K562 (cell line): ENCODE results near the gene ZNF628. TPM values are rescaled to one million over a fixed set of nuclear protein-coding genes. Genes with fewer than 3 reads are reported as not detected.

Experiments used
- CEBPB ChIP-seq: fragments of 450-650 bp; IDR thresholded peaks from 2 replicates; pipeline ENCODE4 v1.6.1; 2016; ENCODE audit warnings: missing genetic modification characterization, missing compliant biosample characterization
- NFIC ChIP-seq: fragments of 450-650 bp; IDR thresholded peaks from 2 replicates; pipeline ENCODE4 v1.6.1; 2017; ENCODE audit warnings: mild to moderate bottlenecking, inconsistent platforms
- ZFP1 ChIP-seq: fragments of 450-650 bp; formaldehyde crosslinking; IDR thresholded peaks from 2 replicates; pipeline ENCODE4 v1.4.0; 2020; ENCODE audit warnings: mild to moderate bottlenecking, mixed read lengths
- ZNF79 ChIP-seq: fragments of 250-450 bp; sonication (Bioruptor Pico); IDR thresholded peaks from 2 replicates; pipeline ENCODE4 v1.4.0; 2020; ENCODE audit warnings: low read depth, mild to moderate bottlenecking, moderate library complexity
- polyA plus RNA-seq, 8 experiments: library from polyadenylated mRNA; depleted of rRNA in 4 of 8; stranded (reverse) in 5 of 8; unstranded in 3 of 8; fragments of >200 nt; fragmentation: Nextera tagmentation in 2 of 8; fragmentation: Illumina TruSeq in 1 of 8; extraction: Ambion mirVana in 2 of 8; extraction: Trizol in 1 of 8; gene quantifications; 2 replicates each; pipeline versions ENCODE4 v1.2.1 to v1.2.3, GENCODE V29; 2011 to 2014; ENCODE audit warnings: inconsistent platforms in 1 of 8, missing spikeins in 1 of 8
- total RNA-seq, 7 experiments: library from RNA; depleted of rRNA in 6 of 7; stranded (reverse); fragments of >200 nt in 6 of 7; fragmentation: Illumina TruSeq in 2 of 7; extraction: Trizol in 2 of 7; gene quantifications; 2 replicates each; pipeline versions ENCODE4 v1.2.1 to v1.2.3, GENCODE V29; 2011 to 2021; ENCODE audit warnings: low replicate concordance in 1 of 7
- TF ChIP-seq, protein P1 (sequence below): fragments of 250-450 bp; sonication (Bioruptor Pico); IDR thresholded peaks from 2 replicates; pipeline ENCODE4 v1.4.0; 2020
- TF ChIP-seq, protein P2 (sequence below): sonication (generic); formaldehyde crosslinking; IDR thresholded peaks from 2 replicates; pipeline ENCODE4 v1.8.0; 2022; ENCODE audit warnings: mild to moderate bottlenecking, missing genetic modification reagents

ZNF628 gene
- total and polyA plus RNA-seq, 9 of the 15 experiments (the other 6 are each of a cell fraction or from before 2014, with no cell fraction given): 0.13 to 13.6 (median 2.2) TPM; not detected in 3

DNA sequence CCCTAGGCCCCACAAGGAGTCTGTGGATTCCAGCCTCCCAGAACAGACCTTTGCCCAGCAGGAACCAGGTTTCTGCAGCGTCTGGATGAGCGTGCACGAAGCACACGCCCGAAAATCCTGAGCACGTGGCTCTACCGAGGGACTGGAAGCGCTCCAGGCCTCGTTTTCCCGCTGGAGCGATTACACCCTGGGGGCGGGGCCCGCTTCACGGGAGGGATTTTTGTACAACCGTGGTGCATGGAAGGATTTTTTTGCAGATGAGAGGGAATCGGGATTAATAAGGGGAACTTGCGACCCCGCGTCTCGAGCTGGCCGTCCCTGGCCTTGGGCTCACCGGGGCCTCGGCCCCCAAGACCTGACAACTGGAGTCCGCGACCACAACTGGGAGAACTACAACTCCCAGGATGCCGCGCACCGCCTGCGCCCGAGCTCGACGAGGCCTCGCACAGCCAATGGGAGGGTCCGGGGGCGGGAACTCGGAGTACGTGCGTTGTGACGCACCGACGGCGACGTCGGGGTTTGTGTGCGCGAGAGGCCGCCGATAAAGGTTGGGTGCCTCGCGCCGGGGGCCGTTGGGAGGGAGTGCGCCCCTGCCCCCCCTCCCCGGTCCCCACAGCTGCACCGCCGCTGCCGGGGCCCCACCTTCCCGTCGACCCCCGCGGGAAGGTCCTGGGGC, at the start of gene ZNF628 (continued):
- TF ChIP-seq, protein P1, sequence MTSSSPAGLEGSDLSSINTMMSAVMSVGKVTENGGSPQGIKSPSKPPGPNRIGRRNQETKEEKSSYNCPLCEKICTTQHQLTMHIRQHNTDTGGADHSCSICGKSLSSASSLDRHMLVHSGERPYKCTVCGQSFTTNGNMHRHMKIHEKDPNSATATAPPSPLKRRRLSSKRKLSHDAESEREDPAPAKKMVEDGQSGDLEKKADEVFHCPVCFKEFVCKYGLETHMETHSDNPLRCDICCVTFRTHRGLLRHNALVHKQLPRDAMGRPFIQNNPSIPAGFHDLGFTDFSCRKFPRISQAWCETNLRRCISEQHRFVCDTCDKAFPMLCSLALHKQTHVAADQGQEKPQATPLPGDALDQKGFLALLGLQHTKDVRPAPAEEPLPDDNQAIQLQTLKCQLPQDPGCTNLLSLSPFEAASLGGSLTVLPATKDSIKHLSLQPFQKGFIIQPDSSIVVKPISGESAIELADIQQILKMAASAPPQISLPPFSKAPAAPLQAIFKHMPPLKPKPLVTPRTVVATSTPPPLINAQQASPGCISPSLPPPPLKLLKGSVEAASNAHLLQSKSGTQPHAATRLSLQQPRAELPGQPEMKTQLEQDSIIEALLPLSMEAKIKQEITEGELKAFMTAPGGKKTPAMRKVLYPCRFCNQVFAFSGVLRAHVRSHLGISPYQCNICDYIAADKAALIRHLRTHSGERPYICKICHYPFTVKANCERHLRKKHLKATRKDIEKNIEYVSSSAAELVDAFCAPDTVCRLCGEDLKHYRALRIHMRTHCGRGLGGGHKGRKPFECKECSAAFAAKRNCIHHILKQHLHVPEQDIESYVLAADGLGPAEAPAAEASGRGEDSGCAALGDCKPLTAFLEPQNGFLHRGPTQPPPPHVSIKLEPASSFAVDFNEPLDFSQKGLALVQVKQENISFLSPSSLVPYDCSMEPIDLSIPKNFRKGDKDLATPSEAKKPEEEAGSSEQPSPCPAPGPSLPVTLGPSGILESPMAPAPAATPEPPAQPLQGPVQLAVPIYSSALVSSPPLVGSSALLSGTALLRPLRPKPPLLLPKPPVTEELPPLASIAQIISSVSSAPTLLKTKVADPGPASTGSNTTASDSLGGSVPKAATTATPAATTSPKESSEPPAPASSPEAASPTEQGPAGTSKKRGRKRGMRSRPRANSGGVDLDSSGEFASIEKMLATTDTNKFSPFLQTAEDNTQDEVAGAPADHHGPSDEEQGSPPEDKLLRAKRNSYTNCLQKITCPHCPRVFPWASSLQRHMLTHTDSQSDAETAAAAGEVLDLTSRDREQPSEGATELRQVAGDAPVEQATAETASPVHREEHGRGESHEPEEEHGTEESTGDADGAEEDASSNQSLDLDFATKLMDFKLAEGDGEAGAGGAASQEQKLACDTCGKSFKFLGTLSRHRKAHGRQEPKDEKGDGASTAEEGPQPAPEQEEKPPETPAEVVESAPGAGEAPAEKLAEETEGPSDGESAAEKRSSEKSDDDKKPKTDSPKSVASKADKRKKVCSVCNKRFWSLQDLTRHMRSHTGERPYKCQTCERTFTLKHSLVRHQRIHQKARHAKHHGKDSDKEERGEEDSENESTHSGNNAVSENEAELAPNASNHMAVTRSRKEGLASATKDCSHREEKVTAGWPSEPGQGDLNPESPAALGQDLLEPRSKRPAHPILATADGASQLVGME: no peak
- TF ChIP-seq, protein P2, sequence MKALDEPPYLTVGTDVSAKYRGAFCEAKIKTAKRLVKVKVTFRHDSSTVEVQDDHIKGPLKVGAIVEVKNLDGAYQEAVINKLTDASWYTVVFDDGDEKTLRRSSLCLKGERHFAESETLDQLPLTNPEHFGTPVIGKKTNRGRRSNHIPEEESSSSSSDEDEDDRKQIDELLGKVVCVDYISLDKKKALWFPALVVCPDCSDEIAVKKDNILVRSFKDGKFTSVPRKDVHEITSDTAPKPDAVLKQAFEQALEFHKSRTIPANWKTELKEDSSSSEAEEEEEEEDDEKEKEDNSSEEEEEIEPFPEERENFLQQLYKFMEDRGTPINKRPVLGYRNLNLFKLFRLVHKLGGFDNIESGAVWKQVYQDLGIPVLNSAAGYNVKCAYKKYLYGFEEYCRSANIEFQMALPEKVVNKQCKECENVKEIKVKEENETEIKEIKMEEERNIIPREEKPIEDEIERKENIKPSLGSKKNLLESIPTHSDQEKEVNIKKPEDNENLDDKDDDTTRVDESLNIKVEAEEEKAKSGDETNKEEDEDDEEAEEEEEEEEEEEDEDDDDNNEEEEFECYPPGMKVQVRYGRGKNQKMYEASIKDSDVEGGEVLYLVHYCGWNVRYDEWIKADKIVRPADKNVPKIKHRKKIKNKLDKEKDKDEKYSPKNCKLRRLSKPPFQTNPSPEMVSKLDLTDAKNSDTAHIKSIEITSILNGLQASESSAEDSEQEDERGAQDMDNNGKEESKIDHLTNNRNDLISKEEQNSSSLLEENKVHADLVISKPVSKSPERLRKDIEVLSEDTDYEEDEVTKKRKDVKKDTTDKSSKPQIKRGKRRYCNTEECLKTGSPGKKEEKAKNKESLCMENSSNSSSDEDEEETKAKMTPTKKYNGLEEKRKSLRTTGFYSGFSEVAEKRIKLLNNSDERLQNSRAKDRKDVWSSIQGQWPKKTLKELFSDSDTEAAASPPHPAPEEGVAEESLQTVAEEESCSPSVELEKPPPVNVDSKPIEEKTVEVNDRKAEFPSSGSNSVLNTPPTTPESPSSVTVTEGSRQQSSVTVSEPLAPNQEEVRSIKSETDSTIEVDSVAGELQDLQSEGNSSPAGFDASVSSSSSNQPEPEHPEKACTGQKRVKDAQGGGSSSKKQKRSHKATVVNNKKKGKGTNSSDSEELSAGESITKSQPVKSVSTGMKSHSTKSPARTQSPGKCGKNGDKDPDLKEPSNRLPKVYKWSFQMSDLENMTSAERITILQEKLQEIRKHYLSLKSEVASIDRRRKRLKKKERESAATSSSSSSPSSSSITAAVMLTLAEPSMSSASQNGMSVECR (CRISPR knock-in tag): no peak
- TF ChIP-seq ZNF79 (CRISPR knock-in tag): no peak
- peak; percentile 83 for TF ChIP-seq NFIC
- no peak for TF ChIP-seq ZFP1 (CRISPR knock-in tag)
- no peak for TF ChIP-seq CEBPB (tag)
